Measurements from ENCODE around the gene SSTR3.

SSTR3 gene

GRCh38 chr22:37162221-37163095, 49.8 kb downstream of the SSTR3 start:
- no peaks in the 10 kb centered on the region for H3K36me3 ChIP-seq (ENCODE audit: insufficient read depth, low read length)
- H3K4me3 ChIP-seq (ENCODE audit: low read depth in 1 of 2, low read length in 2 of 2): no peak overlapping the region
- no peak overlapping the region for H3K27ac ChIP-seq (ENCODE audit: low read depth, low read length)
- H3K9ac ChIP-seq (ENCODE audit: low read length): no peak overlapping the region
- no peaks in the 10 kb centered on the region for H3K9me3 ChIP-seq (ENCODE audit: low read length)
- peaks cover 0 to 3% of the 10 kb centered on the region in 2 donors for H3K27me3 ChIP-seq (ENCODE audit: control insufficient read depth in 1 of 2, insufficient read depth in 2 of 2, low read length in 2 of 2)
- H3K4me1 ChIP-seq (ENCODE audit: insufficient read depth, low read length): no peaks in the 10 kb centered on the region

DNA sequence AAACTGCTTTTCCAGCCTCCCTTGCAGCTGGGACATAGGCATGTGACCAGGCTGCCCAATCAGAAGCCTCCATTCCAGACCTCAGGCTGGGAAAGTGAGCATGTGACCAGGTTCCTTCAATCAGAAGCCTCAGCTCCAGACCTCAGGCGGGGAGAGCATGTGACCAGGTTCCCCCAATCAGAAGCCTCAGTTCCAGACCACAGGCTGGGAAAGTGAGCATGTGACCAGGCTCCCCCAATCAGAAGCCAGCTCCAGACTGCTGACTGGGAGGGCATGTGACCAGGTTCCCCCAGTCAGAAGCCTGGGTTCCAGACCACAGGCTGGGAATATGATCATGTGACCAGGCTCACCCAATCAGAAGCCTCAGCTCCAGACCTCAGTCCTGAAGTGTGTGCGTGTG, 50.8 kb downstream of the SSTR3 start:
- Histone ChIP-seq H3K9me3 (ENCODE audit: low read length) (no peaks in the 10 kb centered on the region), H3K27me3 (ENCODE audit: control insufficient read depth in 1 of 2, insufficient read depth in 2 of 2, low read length in 2 of 2) (peaks cover 0 to 3% of the 10 kb centered on the region in 2 donors), H3K4me3 (ENCODE audit: low read depth in 1 of 2, low read length in 2 of 2) (no peak overlapping the region)

GRCh38 chr22:37160027-37160426, 52.2 kb downstream of the SSTR3 start:
- H3K9ac ChIP-seq (ENCODE audit: low read length): no peak overlapping the region
- no peak overlapping the region for H3K4me3 ChIP-seq (ENCODE audit: low read depth in 1 of 2, low read length in 2 of 2)
- H3K4me1 ChIP-seq (ENCODE audit: insufficient read depth, low read length): no peaks in the 10 kb centered on the region
- H3K27ac ChIP-seq (ENCODE audit: low read depth, low read length): no peak overlapping the region
- H3K27me3 ChIP-seq (ENCODE audit: control insufficient read depth in 1 of 2, insufficient read depth in 2 of 2, low read length in 2 of 2): no peaks in the 10 kb centered on the region
- no peaks in the 10 kb centered on the region for H3K36me3 ChIP-seq (ENCODE audit: insufficient read depth, low read length)
- no peaks in the 10 kb centered on the region for H3K9me3 ChIP-seq (ENCODE audit: low read length)

More for the DNA sequence above, 50.8 kb downstream of the SSTR3 start:
- H3K4me1 ChIP-seq (ENCODE audit: insufficient read depth, low read length): no peaks in the 10 kb centered on the region
- H3K27ac ChIP-seq (ENCODE audit: low read depth, low read length): no peak overlapping the region
- no peak overlapping the region for H3K9ac ChIP-seq (ENCODE audit: low read length)
- H3K36me3 ChIP-seq (ENCODE audit: insufficient read depth, low read length): no peaks in the 10 kb centered on the region

- no peak overlapping the region for H3K9ac ChIP-seq (ENCODE audit: low read length)
- no peaks in the 10 kb centered on the region for H3K36me3 ChIP-seq (ENCODE audit: insufficient read depth, low read length)
- H3K9me3 ChIP-seq (ENCODE audit: low read length): no peaks in the 10 kb centered on the region
- no peaks in the 10 kb centered on the region for H3K4me1 ChIP-seq (ENCODE audit: insufficient read depth, low read length)
- no peak overlapping the region for H3K4me3 ChIP-seq (ENCODE audit: low read depth in 1 of 2, low read length in 2 of 2)
- H3K27ac ChIP-seq (ENCODE audit: low read depth, low read length): no peak overlapping the region
- H3K27me3 ChIP-seq (ENCODE audit: control insufficient read depth in 1 of 2, insufficient read depth in 2 of 2, low read length in 2 of 2): no peaks in the 10 kb centered on the region
Measured at GRCh38 chr22:37158963-37159290, 53.4 kb downstream of the SSTR3 start.

- Histone ChIP-seq H3K9ac (ENCODE audit: low read length) (no peak overlapping the region), H3K4me3 (ENCODE audit: low read depth in 1 of 2, low read length in 2 of 2) (no peak overlapping the region), H3K4me1 (ENCODE audit: insufficient read depth, low read length) (no peaks in the 10 kb centered on the region), H3K27ac (ENCODE audit: low read depth, low read length) (no peak overlapping the region), H3K9me3 (ENCODE audit: low read length) (no peaks in the 10 kb centered on the region), H3K27me3 (ENCODE audit: control insufficient read depth in 1 of 2, insufficient read depth in 2 of 2, low read length in 2 of 2) (no peaks in the 10 kb centered on the region), H3K36me3 (ENCODE audit: insufficient read depth, low read length) (no peaks in the 10 kb centered on the region)
Measured at GRCh38 chr22:37157516-37158285, 54.6 kb downstream of the SSTR3 start.

- Histone ChIP-seq H3K9me3 (ENCODE audit: low read length) (no peaks in the 10 kb centered on the region), H3K36me3 (ENCODE audit: insufficient read depth, low read length) (no peaks in the 10 kb centered on the region), H3K27me3 (ENCODE audit: control insufficient read depth in 1 of 2, insufficient read depth in 2 of 2, low read length in 2 of 2) (no peaks in the 10 kb centered on the region), H3K27ac (ENCODE audit: low read depth, low read length) (no peak overlapping the region), H3K4me1 (ENCODE audit: insufficient read depth, low read length) (no peaks in the 10 kb centered on the region), H3K9ac (ENCODE audit: low read length) (no peak overlapping the region), H3K4me3 (ENCODE audit: low read depth in 1 of 2, low read length in 2 of 2) (no peak overlapping the region)
Measured at GRCh38 chr22:37156686-37157435, 55.4 kb downstream of the SSTR3 start.

GRCh38 chr22:37155971-37156370, 56.3 kb downstream of the SSTR3 start:
- no peaks in the 10 kb centered on the region for H3K27me3 ChIP-seq (ENCODE audit: control insufficient read depth in 1 of 2, insufficient read depth in 2 of 2, low read length in 2 of 2)
- H3K4me3 ChIP-seq (ENCODE audit: low read depth in 1 of 2, low read length in 2 of 2): no peak overlapping the region
- no peaks in the 10 kb centered on the region for H3K4me1 ChIP-seq (ENCODE audit: insufficient read depth, low read length)
- H3K27ac ChIP-seq (ENCODE audit: low read depth, low read length): no peak overlapping the region
- no peak overlapping the region for H3K9ac ChIP-seq (ENCODE audit: low read length)
- no peaks in the 10 kb centered on the region for H3K36me3 ChIP-seq (ENCODE audit: insufficient read depth, low read length)
- no peaks in the 10 kb centered on the region for H3K9me3 ChIP-seq (ENCODE audit: low read length)

GRCh38 chr22:37154925-37155712, 57.2 kb downstream of the SSTR3 start:
- Histone ChIP-seq H3K27ac (ENCODE audit: low read depth, low read length) (no peak overlapping the region), H3K9me3 (ENCODE audit: low read length) (no peaks in the 10 kb centered on the region)

More at GRCh38 chr22:37154925-37155712, 57.2 kb downstream of the SSTR3 start:
- Histone ChIP-seq H3K27me3 (ENCODE audit: control insufficient read depth in 1 of 2, insufficient read depth in 2 of 2, low read length in 2 of 2) (no peaks in the 10 kb centered on the region), H3K9ac (ENCODE audit: low read length) (no peak overlapping the region), H3K36me3 (ENCODE audit: insufficient read depth, low read length) (no peaks in the 10 kb centered on the region), H3K4me1 (ENCODE audit: insufficient read depth, low read length) (no peaks in the 10 kb centered on the region), H3K4me3 (ENCODE audit: low read depth in 1 of 2, low read length in 2 of 2) (no peak overlapping the region)
